ENCODE data around the gene GALNT10.

GALNT10 gene

DNA sequence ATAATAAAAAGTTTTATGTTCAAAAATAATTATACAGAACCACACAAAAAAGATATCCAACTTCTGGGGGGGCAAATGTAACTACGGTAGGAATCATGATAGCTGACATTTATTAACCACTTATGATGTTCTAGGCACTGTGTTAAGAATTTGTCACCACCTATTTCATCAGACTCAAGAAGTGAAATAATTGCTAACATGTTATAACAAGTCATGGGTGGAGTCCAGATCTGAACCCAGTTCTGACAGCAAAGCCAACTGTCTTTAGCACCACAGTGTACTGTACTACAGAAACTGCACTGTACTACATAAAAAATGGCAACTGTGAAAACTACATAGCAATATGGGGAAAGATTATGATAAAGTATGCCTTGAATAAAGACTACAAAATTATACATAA, 252.3 kb downstream of the GALNT10 start:
- DNase-seq (ENCODE audit: low spot score) = no peak

DNA sequence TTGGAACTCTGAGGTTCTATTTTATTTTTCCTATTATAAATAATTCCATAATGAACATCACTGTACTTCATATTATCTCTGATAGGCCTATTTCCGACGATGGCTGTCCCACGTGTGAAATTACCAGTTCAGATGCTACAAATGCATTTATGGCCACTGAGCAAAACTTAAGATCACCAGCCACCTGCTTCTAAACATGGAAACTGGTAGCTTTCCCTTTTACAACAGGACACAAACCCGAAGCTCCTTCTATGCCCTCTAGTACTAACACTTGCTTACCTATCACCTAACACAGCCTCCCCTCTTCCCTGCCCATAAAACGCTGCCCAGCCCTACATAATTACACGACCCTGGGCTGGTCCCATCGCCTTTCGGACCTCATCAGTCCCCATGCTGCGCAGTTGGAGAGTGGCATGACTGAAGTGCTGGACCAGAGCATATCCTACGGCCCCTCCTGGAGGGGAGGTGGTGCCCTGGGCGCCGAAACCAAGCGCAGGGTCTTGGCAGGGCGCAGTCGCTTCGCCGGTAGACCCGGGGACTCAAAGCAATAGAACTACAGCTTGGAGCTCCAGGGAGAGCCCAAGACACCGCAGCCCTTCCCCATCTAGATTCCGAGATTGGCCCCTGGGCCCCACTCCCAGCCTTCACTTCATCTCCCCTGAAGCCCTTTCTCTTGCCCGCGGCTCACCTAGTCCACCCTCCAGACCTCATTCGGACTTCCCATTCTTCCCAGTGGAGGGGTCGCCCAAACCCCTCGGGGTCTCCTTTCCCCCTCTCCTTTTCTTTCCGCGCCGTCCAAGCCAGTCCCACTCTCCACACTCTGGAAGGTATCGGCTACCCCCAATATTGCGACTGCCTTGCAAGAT, 254.3 kb downstream of the GALNT10 start:
- DNase-seq (ENCODE audit: low spot score) = no peak

DNA sequence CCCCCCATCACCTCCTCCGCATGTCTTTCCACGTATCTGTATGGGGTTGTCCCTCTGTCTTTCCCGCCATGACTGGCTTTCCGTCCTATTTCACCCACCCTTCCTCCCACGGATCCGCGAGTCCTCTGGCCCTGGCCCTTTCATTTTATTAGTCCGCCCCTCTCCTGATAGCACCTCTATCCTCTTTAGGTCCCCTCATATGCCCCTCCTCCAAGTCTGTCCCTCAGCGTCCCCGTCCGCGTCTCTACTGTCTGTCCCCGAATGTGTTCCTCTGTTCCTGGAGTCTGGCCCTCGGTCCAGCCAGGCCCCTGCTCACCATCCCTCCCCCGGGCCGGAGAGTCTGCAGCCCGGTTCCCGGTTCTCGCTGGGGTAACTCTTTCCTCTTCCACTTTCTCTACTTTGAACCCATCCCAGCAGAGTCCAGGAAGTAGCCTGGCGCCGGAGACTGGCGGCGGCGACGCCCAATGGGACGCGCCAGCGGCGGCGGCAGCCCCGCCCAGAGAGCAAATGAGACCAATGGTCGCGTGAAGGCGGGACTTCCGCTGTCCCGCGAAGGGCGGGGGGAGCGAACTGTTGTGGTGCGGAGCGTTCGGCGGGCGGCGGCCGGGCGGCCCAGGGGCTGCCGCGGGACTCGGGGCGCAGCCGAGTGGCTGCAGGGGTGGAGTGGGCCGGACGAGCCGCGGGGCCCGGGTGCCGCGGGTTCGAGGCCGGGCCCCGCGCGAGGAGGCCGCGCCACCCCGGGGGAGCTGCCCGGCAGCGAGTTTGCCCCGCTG, 255.1 kb downstream of the GALNT10 start, which contains the start of gene SAP30L:
Gene SAP30L, plus strand, starts transcription at position 576 of the 773 bp plus-strand sequence. CDS start 608 bp downstream, outside the sequence.
- peak; percentile 94 for DNase-seq (ENCODE audit: low spot score)

- DNase-seq (ENCODE audit: low spot score) = peak; percentile 27
Observed at GRCh38 chr5:154446195-154447088, 255.9 kb downstream of the GALNT10 start.

GRCh38 chr5:154447089-154447725, 256.7 kb downstream of the GALNT10 start:
- DNase-seq (ENCODE audit: low spot score) = peak; percentile 21

DNA sequence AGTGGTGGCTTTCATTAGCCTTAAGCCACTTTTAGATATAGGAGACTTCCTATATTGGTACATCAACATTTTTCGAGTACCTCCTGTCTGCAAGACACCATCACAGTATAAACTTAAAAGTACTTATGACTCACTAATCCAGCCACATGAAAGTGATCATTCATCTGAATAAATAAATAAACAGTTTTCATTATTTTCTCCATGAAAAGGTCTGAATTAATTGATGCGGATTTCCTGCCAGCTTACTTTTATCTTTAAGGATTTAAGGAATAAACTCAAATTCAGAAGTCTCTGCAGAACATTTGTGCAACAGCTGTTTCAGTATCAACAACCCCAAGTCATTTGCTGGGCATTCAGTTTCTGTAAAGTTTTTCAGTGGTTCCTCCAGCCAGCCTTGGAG, 259.3 kb downstream of the GALNT10 start:
- no peak for DNase-seq (ENCODE audit: low spot score)

DNA sequence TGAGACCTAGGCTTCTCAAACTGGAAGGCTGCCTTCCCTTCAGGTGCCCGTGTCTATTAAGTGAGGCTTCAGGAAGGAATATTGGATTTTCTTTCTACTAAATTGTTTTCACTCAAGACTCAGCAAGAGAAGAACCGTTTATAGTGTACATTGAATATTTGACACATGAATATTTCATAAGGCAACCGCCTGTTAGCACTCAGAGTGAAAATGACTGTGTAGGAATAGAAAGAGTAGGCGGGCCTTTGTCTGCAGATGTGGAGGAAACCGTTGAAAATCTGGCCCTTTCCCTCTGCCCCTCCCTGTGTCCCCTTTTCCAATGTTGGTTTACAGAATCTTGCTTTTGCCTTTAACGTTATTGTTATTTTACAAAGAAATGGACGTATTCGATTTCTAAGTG, 261.4 kb downstream of the GALNT10 start:
- peak; percentile 12 for DNase-seq (ENCODE audit: low spot score)

GRCh38 chr5:154455585-154455984, 265.1 kb downstream of the GALNT10 start:
- no peak for DNase-seq (ENCODE audit: low spot score)

- DNase-seq (ENCODE audit: low spot score) = no peak
Observed at GRCh38 chr5:154456540-154456939, 266.0 kb downstream of the GALNT10 start.

- no peak for DNase-seq (ENCODE audit: low spot score)
Observed at GRCh38 chr5:154459015-154459414, 268.5 kb downstream of the GALNT10 start.

DNA sequence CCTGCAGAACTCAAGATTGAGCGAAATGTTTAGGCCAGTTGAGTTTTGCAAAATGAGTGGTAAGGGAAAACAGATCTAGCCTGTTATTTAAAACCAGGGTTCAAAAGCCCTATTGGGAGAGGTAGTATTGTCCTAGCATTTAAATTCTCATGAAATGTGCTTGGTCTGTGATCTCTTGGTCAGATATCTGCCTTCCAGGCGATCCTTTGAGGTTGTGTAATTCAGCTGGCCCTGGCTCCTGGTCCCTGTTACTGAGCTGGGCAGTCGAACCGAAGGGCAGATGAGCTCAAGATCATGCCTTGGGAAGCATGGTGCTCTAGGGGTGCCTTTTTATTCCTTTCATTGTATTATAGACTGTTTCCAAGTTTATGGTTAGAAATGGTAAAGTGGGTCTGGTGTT, 269.6 kb downstream of the GALNT10 start:
- no peak for DNase-seq (ENCODE audit: low spot score)

- no peak for DNase-seq (ENCODE audit: low spot score)
Observed at GRCh38 chr5:154461531-154461930, 271.0 kb downstream of the GALNT10 start.

DNA sequence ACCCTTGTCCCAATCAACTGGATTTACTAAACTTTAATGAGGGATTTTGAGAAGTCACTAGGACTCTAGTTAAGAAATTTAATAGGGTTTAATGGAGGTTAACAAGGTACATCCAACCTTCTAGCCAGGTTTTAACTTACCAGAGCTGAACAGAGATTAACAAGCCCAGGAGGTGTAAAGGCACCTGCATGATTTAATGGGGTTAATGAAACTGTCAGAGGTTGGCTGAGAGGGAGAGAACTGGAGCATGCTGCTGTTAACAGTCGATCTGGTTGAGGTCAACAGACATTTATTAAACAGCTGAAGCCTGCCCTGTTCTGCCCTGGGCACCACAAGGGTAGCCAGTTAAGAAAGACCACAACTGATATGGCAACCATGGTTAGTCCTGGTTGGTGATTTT, 273.9 kb downstream of the GALNT10 start:
- DNase-seq (ENCODE audit: low spot score) = no peak

DNA sequence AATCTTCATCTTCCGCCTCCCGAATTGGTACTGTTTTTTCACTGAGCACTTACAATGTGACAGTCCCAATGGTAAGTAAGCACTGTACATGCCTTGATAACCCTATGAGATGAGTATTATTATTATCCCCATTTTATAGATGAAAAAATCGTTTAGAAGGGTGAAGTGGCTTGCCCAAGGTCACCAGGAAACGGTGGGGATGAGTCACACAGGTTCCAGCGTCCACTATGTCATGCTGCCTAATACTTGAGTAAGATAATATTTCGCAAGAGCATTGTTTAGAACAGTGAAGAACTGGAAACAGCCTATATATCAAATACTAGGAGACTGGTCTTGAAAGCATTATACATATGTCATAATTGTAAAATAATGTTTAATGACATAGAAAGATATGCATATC, 274.6 kb downstream of the GALNT10 start:
- DNase-seq (ENCODE audit: low spot score) = no peak

GRCh38 chr5:154466147-154466546, 275.6 kb downstream of the GALNT10 start:
- no peak for DNase-seq (ENCODE audit: low spot score)

- no peak for DNase-seq (ENCODE audit: low spot score)
Observed at GRCh38 chr5:154466671-154467070, 276.1 kb downstream of the GALNT10 start.

- DNase-seq (ENCODE audit: low spot score) = peak; percentile 30
Observed at GRCh38 chr5:154467655-154468354, 277.3 kb downstream of the GALNT10 start.

- no peak for DNase-seq (ENCODE audit: low spot score)
Observed at GRCh38 chr5:154470137-154470536, 279.6 kb downstream of the GALNT10 start.
